Measurements from ENCODE around the gene DDX47.
"Not testable (repeated sequence)": the region's sequence is repeated elsewhere in the genome, so short reads cannot be mapped to it uniquely, and the experiment has no call there.

DDX47 gene

GRCh38 chr12:12823811-12824210, 10.7 kb downstream of the DDX47 start:
- no peaks in the 10 kb centered on the region for H3K9me3 Mint-ChIP-seq
- DNase-seq (ENCODE audit: low spot score in 2 of 2): no peak
- no peak overlapping the region for H3K4me3 Mint-ChIP-seq
- peaks cover 19% of the 10 kb centered on the region for H3K4me1 Mint-ChIP-seq
- no peak for ATAC-seq
- H3K27ac Mint-ChIP-seq: no peak overlapping the region
- H3K36me3 Mint-ChIP-seq: peaks cover 100% of the 10 kb centered on the region

DNA sequence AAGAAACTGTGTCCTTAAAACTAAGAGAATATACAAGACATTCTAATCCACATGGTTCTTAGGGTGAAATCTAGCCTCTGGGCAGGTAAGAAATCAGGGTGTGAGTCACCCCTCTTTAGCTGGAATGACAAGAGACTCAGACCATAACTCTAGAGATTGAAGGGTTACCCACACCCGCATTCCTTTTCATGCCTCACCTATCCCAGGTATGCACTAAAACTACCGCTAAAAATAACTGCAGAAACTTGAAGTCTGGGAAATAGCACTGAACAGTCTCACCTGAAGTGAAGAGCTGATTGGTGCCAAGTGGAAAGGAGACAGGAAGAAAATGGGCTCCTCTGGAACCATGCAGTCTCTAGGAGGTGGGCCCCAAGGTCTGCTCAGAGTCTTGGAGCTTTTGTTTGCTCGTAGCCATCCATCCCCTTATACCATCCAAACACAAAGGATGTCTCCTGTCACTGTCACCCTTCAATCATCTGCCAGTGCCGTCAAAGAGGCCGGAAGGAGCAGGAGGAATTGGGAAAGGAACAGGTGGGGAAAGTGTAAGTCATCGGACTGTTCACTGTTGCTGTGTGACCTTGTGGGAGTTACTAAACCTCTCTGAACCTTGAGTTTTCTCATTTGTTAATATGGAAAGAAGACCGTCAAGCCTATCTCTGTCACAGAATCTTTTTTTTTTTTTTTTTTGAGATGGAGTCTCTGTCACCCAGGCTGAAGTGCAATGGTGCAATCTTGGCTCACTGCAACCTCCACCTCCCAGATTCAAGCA, 22.4 kb downstream of the DDX47 start:
- DNase-seq (ENCODE audit: low spot score in 2 of 2) (no peak), ATAC-seq (no peak)
- H3K4me1 Mint-ChIP-seq: peaks cover 12% of the 10 kb centered on the region

GRCh38 chr12:12836571-12836970, 23.4 kb downstream of the DDX47 start:
- Mint-ChIP-seq H3K27ac (peak overlapping the region; percentile 23), H3K36me3 (peaks cover 47% of the 10 kb centered on the region), H3K4me3 (no peak overlapping the region), H3K9me3 (no peaks in the 10 kb centered on the region), H3K4me1 (peaks cover 12% of the 10 kb centered on the region)
- DNase-seq (ENCODE audit: low spot score in 2 of 2) (no peak), ATAC-seq (no peak)

More for the DNA sequence above, 22.4 kb downstream of the DDX47 start:
- Mint-ChIP-seq H3K36me3 (peaks cover 57% of the 10 kb centered on the region), H3K4me3 (no peak overlapping the region), H3K9me3 (no peaks in the 10 kb centered on the region), H3K27ac (peak overlapping the region; percentile 73)

- DNase-seq (ENCODE audit: low spot score in 2 of 2) (peak in 1 of 2 donors; percentile 55), ATAC-seq (peak; percentile 99)
- H3K4me1 Mint-ChIP-seq: peaks cover 12% of the 10 kb centered on the region
- H3K4me3 Mint-ChIP-seq: no peak overlapping the region
- peak overlapping the region; percentile 23 for H3K27ac Mint-ChIP-seq
- no peaks in the 10 kb centered on the region for H3K9me3 Mint-ChIP-seq
- H3K36me3 Mint-ChIP-seq: peaks cover 40% of the 10 kb centered on the region
Measured at GRCh38 chr12:12837025-12837812, 24.1 kb downstream of the DDX47 start.

GRCh38 chr12:12837813-12838153, 24.6 kb downstream of the DDX47 start:
- Mint-ChIP-seq H3K4me1 (peaks cover 12% of the 10 kb centered on the region), H3K27ac (peak overlapping the region; percentile 23), H3K4me3 (no peak overlapping the region), H3K36me3 (peaks cover 35% of the 10 kb centered on the region), H3K9me3 (no peaks in the 10 kb centered on the region)
- ATAC-seq: no peak
- DNase-seq (ENCODE audit: low spot score in 2 of 2): no peak

GRCh38 chr12:12839003-12839395, 25.9 kb downstream of the DDX47 start:
- H3K4me3 Mint-ChIP-seq: no peak overlapping the region
- DNase-seq (ENCODE audit: low spot score in 2 of 2) (no peak), ATAC-seq (no peak)
- H3K27ac Mint-ChIP-seq: no peak overlapping the region
- H3K4me1 Mint-ChIP-seq: peaks cover 12% of the 10 kb centered on the region
- H3K36me3 Mint-ChIP-seq: peaks cover 23% of the 10 kb centered on the region
- no peaks in the 10 kb centered on the region for H3K9me3 Mint-ChIP-seq

DNA sequence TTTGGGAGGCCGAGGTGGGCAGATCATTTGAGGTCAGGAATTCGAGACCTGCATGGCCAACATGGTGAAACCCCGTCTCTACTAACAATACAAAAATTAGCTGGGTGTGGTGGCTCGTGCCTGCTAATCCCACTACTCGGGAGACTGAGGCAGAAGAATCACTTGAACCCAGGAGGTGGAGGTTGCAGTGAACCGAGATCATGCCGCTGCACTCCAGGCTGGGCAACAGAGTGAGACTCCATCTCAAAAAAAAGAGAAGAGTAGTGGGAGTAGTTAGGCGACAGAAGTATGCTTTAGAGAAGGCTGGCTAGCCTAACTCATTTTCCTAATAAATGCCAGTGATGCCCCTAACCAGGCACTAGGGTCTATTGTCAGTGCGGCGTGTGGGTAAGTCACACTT, 26.3 kb downstream of the DDX47 start:
- H3K4me1 Mint-ChIP-seq: peaks cover 12% of the 10 kb centered on the region
- H3K36me3 Mint-ChIP-seq: peaks cover 19% of the 10 kb centered on the region
- H3K4me3 Mint-ChIP-seq; ATAC-seq; DNase-seq (ENCODE audit: low spot score in 2 of 2); H3K9me3 Mint-ChIP-seq; H3K27ac Mint-ChIP-seq: not testable (repeated sequence)

DNA sequence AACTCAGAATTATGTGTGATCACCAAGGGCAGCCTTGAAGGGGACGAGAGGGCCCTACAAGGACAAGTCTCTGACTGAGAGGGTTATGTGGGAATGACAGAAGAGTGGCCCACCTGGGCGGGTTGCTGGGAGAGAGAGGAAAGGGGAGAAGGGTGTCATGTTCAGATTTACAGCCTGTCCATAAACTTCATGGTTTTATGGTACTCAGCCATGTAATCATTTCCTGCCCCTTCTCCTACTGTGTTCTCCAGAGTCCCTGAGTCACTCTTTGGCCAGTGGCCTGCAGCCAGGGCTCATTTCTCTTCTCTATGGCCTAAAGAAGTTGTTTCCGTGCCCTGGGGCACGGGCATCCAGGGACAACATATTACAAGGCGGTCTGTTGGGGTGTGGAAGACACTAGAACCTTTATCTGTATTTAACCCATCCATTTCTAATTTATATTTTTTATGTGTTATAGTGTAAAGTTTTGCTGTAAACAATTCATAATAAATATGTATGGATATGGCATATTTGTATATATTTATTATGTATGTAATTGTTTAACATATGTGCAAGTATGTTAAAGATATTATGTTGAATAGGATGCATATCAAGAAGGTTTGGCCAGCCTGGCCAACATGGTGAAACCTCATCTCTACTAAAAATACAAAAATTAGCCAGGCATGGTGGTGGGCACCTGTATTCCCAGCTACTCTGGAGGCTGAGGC, 26.9 kb downstream of the DDX47 start:
- Mint-ChIP-seq H3K27ac (no peak overlapping the region), H3K36me3 (peaks cover 14% of the 10 kb centered on the region)
- ATAC-seq: no peak

DNA sequence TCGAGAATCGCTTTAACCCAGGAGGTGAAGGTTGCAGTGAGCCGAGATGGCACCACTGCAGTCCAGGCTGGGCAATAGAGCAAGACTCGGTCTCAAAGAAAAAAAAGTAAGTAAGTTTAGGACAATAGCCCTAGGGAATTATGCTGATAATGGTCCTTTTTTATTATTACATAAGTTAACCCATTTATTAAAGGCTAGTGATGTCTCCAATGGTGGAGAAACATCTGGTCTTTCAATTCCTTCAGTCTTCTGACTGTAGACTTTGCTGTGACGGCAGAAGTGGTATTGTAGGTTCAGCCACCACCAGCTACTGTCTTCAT, 27.4 kb downstream of the DDX47 start:
- ATAC-seq (no peak), DNase-seq (ENCODE audit: low spot score in 2 of 2) (no peak)
- H3K4me3 Mint-ChIP-seq: no peak overlapping the region
- peaks cover 12% of the 10 kb centered on the region for H3K4me1 Mint-ChIP-seq
- no peak overlapping the region for H3K27ac Mint-ChIP-seq
- peaks cover 12% of the 10 kb centered on the region for H3K36me3 Mint-ChIP-seq
- no peaks in the 10 kb centered on the region for H3K9me3 Mint-ChIP-seq

More for the DNA sequence above, 26.9 kb downstream of the DDX47 start:
- Mint-ChIP-seq H3K9me3 (no peaks in the 10 kb centered on the region), H3K4me3 (no peak overlapping the region), H3K4me1 (peaks cover 12% of the 10 kb centered on the region)
- DNase-seq (ENCODE audit: low spot score in 2 of 2): no peak

- H3K9me3 Mint-ChIP-seq; DNase-seq (ENCODE audit: low spot score in 2 of 2); H3K27ac Mint-ChIP-seq; H3K36me3 Mint-ChIP-seq; ATAC-seq; H3K4me3 Mint-ChIP-seq: not testable (repeated sequence)
- peaks cover 12% of the 10 kb centered on the region for H3K4me1 Mint-ChIP-seq
Measured at GRCh38 chr12:12841428-12841827, 28.3 kb downstream of the DDX47 start.

DNA sequence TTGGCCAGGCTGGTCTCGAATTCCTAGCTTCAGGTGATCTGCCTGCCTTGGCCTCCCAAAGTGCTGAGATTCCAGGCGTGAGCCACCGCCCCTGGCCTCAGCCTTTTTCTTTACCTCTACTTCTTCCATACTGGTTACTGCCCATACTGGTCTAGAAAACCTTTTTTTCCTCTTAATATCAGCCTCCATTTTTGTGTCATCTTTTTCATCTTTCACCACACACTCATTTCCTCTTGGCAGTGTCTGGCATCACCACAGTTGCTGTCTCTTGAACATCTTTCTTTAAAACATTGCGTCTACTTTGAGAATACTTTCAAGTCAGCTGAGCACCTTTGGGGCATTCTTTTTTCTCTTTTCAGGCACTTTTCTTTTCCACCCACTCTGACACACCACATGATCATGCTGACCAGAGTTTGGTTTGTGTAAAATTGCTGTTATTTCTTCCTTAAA, 32.7 kb downstream of the DDX47 start:
- Mint-ChIP-seq H3K27ac (no peak overlapping the region), H3K4me1 (no peaks in the 10 kb centered on the region), H3K9me3 (peaks cover 2% of the 10 kb centered on the region), H3K4me3 (no peak overlapping the region), H3K36me3 (no peaks in the 10 kb centered on the region)
- ATAC-seq: no peak
- DNase-seq (ENCODE audit: low spot score in 2 of 2): no peak

- H3K4me1 Mint-ChIP-seq; H3K27ac Mint-ChIP-seq; H3K4me3 Mint-ChIP-seq; ATAC-seq; H3K36me3 Mint-ChIP-seq; H3K9me3 Mint-ChIP-seq; DNase-seq (ENCODE audit: low spot score in 2 of 2): not testable (repeated sequence)
Measured at GRCh38 chr12:12846780-12847179, 33.6 kb downstream of the DDX47 start.

- no peak overlapping the region for H3K27ac Mint-ChIP-seq
- no peaks in the 10 kb centered on the region for H3K4me1 Mint-ChIP-seq
- DNase-seq (ENCODE audit: low spot score in 2 of 2) (no peak), ATAC-seq (no peak)
- H3K9me3 Mint-ChIP-seq: peaks cover 2% of the 10 kb centered on the region
- no peak overlapping the region for H3K4me3 Mint-ChIP-seq
- no peaks in the 10 kb centered on the region for H3K36me3 Mint-ChIP-seq
Measured at GRCh38 chr12:12853435-12853834, 40.3 kb downstream of the DDX47 start.

- H3K36me3 Mint-ChIP-seq: no peaks in the 10 kb centered on the region
- ATAC-seq: no peak
- no peaks in the 10 kb centered on the region for H3K4me1 Mint-ChIP-seq
- no peak for DNase-seq (ENCODE audit: low spot score in 2 of 2)
- H3K4me3 Mint-ChIP-seq: no peak overlapping the region
- H3K27ac Mint-ChIP-seq: no peak overlapping the region
- no peaks in the 10 kb centered on the region for H3K9me3 Mint-ChIP-seq
Measured at GRCh38 chr12:12859690-12860089, 46.5 kb downstream of the DDX47 start.

GRCh38 chr12:12864243-12864642, 51.1 kb downstream of the DDX47 start:
- no peaks in the 10 kb centered on the region for H3K9me3 Mint-ChIP-seq
- no peaks in the 10 kb centered on the region for H3K36me3 Mint-ChIP-seq
- DNase-seq (ENCODE audit: low spot score in 2 of 2): no peak
- H3K27ac Mint-ChIP-seq: no peak overlapping the region
- no peak overlapping the region for H3K4me3 Mint-ChIP-seq
- H3K4me1 Mint-ChIP-seq: no peaks in the 10 kb centered on the region
- ATAC-seq: no peak

Measured in stimulated activated effector memory CD8-positive, alpha-beta T cell treated with anti-CD3 and anti-CD28 coated beads, Interleukin-12 subunit alpha, Interleukin-12 subunit beta, amount 100 ng/mL, for 72 hours (primary cell).